Measurements from ENCODE around the gene ZNF432.

- no peak for TF ChIP-seq CTCF (IDR thresholded peaks at IDR 0.05; ENCODE audit: low read length)
- no peak for TF ChIP-seq EZH2phosphoT487 (IDR thresholded peaks at IDR 0.05; ENCODE audit: low read length)
- TF ChIP-seq EZH2 (optimal IDR thresholded peaks at IDR 0.05; ENCODE audit: low read depth, low read length) = no peak
Observed at GRCh38 chr19:52048555-52049501, at the start of gene ZNF432.

Data from MM.1S (cell line).